Endothelial cell of umbilical vein (primary cell): ENCODE measurements around the gene TRPM5. TPM values are rescaled to one million over a fixed set of nuclear protein-coding genes. Genes with fewer than 3 reads are reported as not detected.

Experiments used
- BruUV-seq: library from RNA; stranded (reverse); fragments of 400-500 nt; replicated peaks from 2 replicates; lab custom pipeline; 2021; lab: Mats Ljungman, UMichigan
- CTCF ChIA-PET: fragments of 300-600, 350-600 bp; sonication (Branson Sonifier 250); formaldehyde crosslinking; loops from one replicate; lab custom pipeline; 2021; ENCODE audit warnings: antibody characterized with exemption, inconsistent platforms; lab: Charles Lee
- POLR2A ChIA-PET: fragments of 300-600, 350-600 bp; sonication (Branson Sonifier 250); formaldehyde crosslinking; loops from one replicate; lab custom pipeline; 2021; ENCODE audit warnings: antibody characterized with exemption, inconsistent platforms; lab: Charles Lee
- DNase-seq: peaks from one replicate; pipeline ENCODE4 v3.0.0-alpha.2; 2011; ENCODE audit warnings: low read depth, low spot score
- FAIRE-seq: peaks from 2 replicates; lab custom pipeline; 2011; peaks lifted over from hg19 to GRCh38; lab: Jason Lieb, UNC
- H2AFZ ChIP-seq: 2 replicates; pipeline ENCODE4 v1.6.0; 2012; ENCODE audit warnings: low read depth, low read length, control low read depth, inconsistent platforms
- H3K27ac ChIP-seq: 2 replicates; pipeline ENCODE4 v1.5.1; 2011; ENCODE audit warnings: low read depth, mild to moderate bottlenecking, control low read depth, low read length, moderate library complexity; ENCODE audit not compliant: insufficient read depth
- H3K27me3 ChIP-seq, 2 experiments: 2 replicates each; pipeline versions ENCODE4 v1.6.0 to v1.6.1; 2011; ENCODE audit warnings: low read length in 2 of 2, mixed read lengths in 1 of 2; ENCODE audit not compliant: control insufficient read depth in 2 of 2, insufficient read depth in 2 of 2
- H3K36me3 ChIP-seq, 2 experiments: 2 replicates in 1 of 2; 3 replicates in 1 of 2; pipeline ENCODE4 v1.5.1; 2011; ENCODE audit warnings: low read length in 2 of 2, mild to moderate bottlenecking in 1 of 2, moderate library complexity in 1 of 2; ENCODE audit not compliant: control insufficient read depth in 2 of 2, insufficient read depth in 2 of 2; ENCODE audit errors: extremely low read depth in 1 of 2
- H3K4me1 ChIP-seq: 3 replicates; pipeline ENCODE4 v1.5.1; 2011; ENCODE audit warnings: mild to moderate bottlenecking, low read length; ENCODE audit not compliant: control insufficient read depth, insufficient read depth; ENCODE audit errors: extremely low read depth
- H3K4me2 ChIP-seq: 2 replicates; pipeline ENCODE4 v1.6.1; 2011; ENCODE audit warnings: low read length, control low read depth, mixed read lengths; ENCODE audit not compliant: insufficient read depth
- H3K4me3 ChIP-seq, 3 experiments: fragments of 200-600 bp in 1 of 3; sonication (generic), shearing (Covaris generic) in 1 of 3; replicated peaks in 1 of 3; 2 replicates each; pipeline ENCODE4 v1.5.1; 2011 to 2016; ENCODE audit warnings: control low read depth in 3 of 3, low read length in 3 of 3, mild to moderate bottlenecking in 2 of 3, inconsistent platforms in 1 of 3, low read depth in 1 of 3, moderate library complexity in 1 of 3; ENCODE audit not compliant: insufficient read depth in 1 of 3
- H3K79me2 ChIP-seq: 2 replicates; pipeline ENCODE4 v1.6.0; 2012; ENCODE audit warnings: low read length, inconsistent platforms; ENCODE audit not compliant: control insufficient read depth, insufficient read depth
- H3K9ac ChIP-seq: replicated peaks from 2 replicates; pipeline ENCODE3; 2011; ENCODE audit warnings: low read length, control low read depth; ENCODE audit not compliant: insufficient read depth; ENCODE audit errors: extremely low read depth
- H3K9me1 ChIP-seq: replicated peaks from 3 replicates; pipeline ENCODE4 v1.6.0; 2011; ENCODE audit warnings: mild to moderate bottlenecking, low read length; ENCODE audit not compliant: control insufficient read depth, insufficient read depth; ENCODE audit errors: extremely low read depth
- H3K9me3 ChIP-seq: replicated peaks from 2 replicates; pipeline ENCODE4 v1.5.1; 2012; ENCODE audit warnings: low read length, inconsistent platforms; ENCODE audit not compliant: control insufficient read depth, insufficient read depth
- H4K20me1 ChIP-seq: replicated peaks from 2 replicates; pipeline ENCODE3; 2011; ENCODE audit warnings: mild to moderate bottlenecking, low read length; ENCODE audit not compliant: control insufficient read depth, insufficient read depth; ENCODE audit errors: extremely low read depth
- EZH2 ChIP-seq: IDR thresholded peaks from 2 replicates; pipeline ENCODE4 v1.6.1; 2012; ENCODE audit warnings: borderline replicate concordance, low read depth, mild to moderate bottlenecking, moderate library complexity, low read length, inconsistent platforms; ENCODE audit not compliant: severe bottlenecking
- FOS ChIP-seq: IDR thresholded peaks from 2 replicates; pipeline ENCODE4 v1.6.1; 2011; ENCODE audit warnings: mild to moderate bottlenecking, low read length, moderate library complexity, borderline replicate concordance; ENCODE audit not compliant: insufficient read depth
- GATA2 ChIP-seq: IDR thresholded peaks from 2 replicates; pipeline ENCODE4 v1.7.0; 2011; ENCODE audit warnings: low read depth, mild to moderate bottlenecking, moderate library complexity, mixed read lengths, low read length; ENCODE audit not compliant: insufficient read length, insufficient read depth
- JUN ChIP-seq: IDR thresholded peaks from 2 replicates; pipeline ENCODE4 v1.6.1; 2011; ENCODE audit warnings: borderline replicate concordance, low read depth; ENCODE audit not compliant: insufficient read length, insufficient read depth
- MYC ChIP-seq: IDR thresholded peaks from one replicate; pipeline ENCODE4 v1.6.1; 2011; ENCODE audit warnings: mild to moderate bottlenecking, low read depth, low read length
- POLR2A ChIP-seq: IDR thresholded peaks from 2 replicates; pipeline ENCODE4 v1.6.1; 2012; ENCODE audit warnings: low read depth, mild to moderate bottlenecking, control low read depth, low read length
- POLR2AphosphoS5 ChIP-seq: IDR thresholded peaks from 2 replicates; pipeline ENCODE4 v1.6.1; 2012; ENCODE audit warnings: low read depth, mild to moderate bottlenecking, control low read depth, low read length, moderate library complexity; ENCODE audit not compliant: insufficient read depth
- dilution Hi-C: fragments of 300-500 bp; cut with MboI; formaldehyde crosslinking; loops from one replicate; pipeline ENCODE4 v1.15.0; 2019; ENCODE audit warnings: low sequenced_read_pairs; ENCODE audit not compliant: extremely low pct_ligation_motif_present
- intact Hi-C: fragments of 100-400 bp; cut with micrococcal nuclease; formaldehyde crosslinking; loops from one replicate; pipeline ENCODE4 v1.10.0; 2022
- polyA plus RNA-seq, 4 experiments: library from polyadenylated mRNA; depleted of rRNA in 3 of 4; stranded (reverse) in 3 of 4; unstranded in 1 of 4; fragments of >200 nt; gene quantifications; 2 replicates each; pipeline versions ENCODE4 v1.2.1 to v1.2.3, GENCODE V29; 2011 to 2012; ENCODE audit warnings: missing spikeins in 1 of 4
- total RNA-seq: library from RNA; stranded (reverse); gene quantifications from 2 replicates; pipeline ENCODE4 v1.2.3, GENCODE V29; 2021
- TF ChIP-seq, protein P1 (sequence below): IDR thresholded peaks from 2 replicates; pipeline ENCODE4 v1.6.1; 2011; ENCODE audit not compliant: insufficient read depth, insufficient read length
- TF ChIP-seq, protein P2 (sequence below), 2 donors: IDR thresholded peaks; 1 replicate in 1 of 2; 2 replicates in 1 of 2; pipeline ENCODE4 v1.5.1; 2011; ENCODE audit warnings: low read length in 2 of 2, mild to moderate bottlenecking in 2 of 2, moderate library complexity in 2 of 2, control low read depth in 1 of 2, inconsistent platforms in 1 of 2, low read depth in 1 of 2; ENCODE audit not compliant: insufficient read depth in 1 of 2; ENCODE audit errors: extremely low read depth in 1 of 2

TRPM5 gene
- total and polyA plus RNA-seq, 2 donors (not counting 3 experiments of a cell fraction or from before 2014, with no cell fraction given) = not detected

- DNase-seq (no peak), FAIRE-seq (no peak)
- H3K4me3 ChIP-seq = no peak overlapping the region
- H3K27me3 ChIP-seq = no peaks in the 10 kb centered on the region
- no peak overlapping the region for H3K4me2 ChIP-seq
- H3K9me1 ChIP-seq = no peaks in the 10 kb centered on the region
- no peaks in the 10 kb centered on the region for H3K4me1 ChIP-seq
- TF ChIP-seq MYC = no peak
- no peak for TF ChIP-seq EZH2
- TF ChIP-seq JUN = no peak
- TF ChIP-seq, protein P1, sequence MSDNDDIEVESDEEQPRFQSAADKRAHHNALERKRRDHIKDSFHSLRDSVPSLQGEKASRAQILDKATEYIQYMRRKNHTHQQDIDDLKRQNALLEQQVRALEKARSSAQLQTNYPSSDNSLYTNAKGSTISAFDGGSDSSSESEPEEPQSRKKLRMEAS = no peak
- TF ChIP-seq, protein P2, sequence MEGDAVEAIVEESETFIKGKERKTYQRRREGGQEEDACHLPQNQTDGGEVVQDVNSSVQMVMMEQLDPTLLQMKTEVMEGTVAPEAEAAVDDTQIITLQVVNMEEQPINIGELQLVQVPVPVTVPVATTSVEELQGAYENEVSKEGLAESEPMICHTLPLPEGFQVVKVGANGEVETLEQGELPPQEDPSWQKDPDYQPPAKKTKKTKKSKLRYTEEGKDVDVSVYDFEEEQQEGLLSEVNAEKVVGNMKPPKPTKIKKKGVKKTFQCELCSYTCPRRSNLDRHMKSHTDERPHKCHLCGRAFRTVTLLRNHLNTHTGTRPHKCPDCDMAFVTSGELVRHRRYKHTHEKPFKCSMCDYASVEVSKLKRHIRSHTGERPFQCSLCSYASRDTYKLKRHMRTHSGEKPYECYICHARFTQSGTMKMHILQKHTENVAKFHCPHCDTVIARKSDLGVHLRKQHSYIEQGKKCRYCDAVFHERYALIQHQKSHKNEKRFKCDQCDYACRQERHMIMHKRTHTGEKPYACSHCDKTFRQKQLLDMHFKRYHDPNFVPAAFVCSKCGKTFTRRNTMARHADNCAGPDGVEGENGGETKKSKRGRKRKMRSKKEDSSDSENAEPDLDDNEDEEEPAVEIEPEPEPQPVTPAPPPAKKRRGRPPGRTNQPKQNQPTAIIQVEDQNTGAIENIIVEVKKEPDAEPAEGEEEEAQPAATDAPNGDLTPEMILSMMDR (IDR thresholded peaks at IDR 0.05; ENCODE audit: extremely low read depth in 1 of 2, insufficient read depth in 1 of 2, low read depth in 1 of 2, low read length in 2 of 2) = no peak
- TF ChIP-seq POLR2A = no peak
- TF ChIP-seq GATA2 = no peak
- no peak for TF ChIP-seq FOS
- TF ChIP-seq POLR2AphosphoS5 = no peak
- dilution Hi-C loops (no loop called here), intact Hi-C loops (no loop called here)
- POLR2A ChIA-PET = no interaction called here
- no peaks in the 10 kb centered on the region for H4K20me1 ChIP-seq
- H3K79me2 ChIP-seq = no peaks in the 10 kb centered on the region
- no peaks in the 10 kb centered on the region for H3K9me3 ChIP-seq
- H3K27ac ChIP-seq = no peak overlapping the region
- CTCF ChIA-PET = interaction anchor here (1.0 to 10.1 kb wide), 3 partner anchors 15 to 122 kb away, joined by 4 to 829 read pairs (median 190); partner anchors contain the start of genes C11orf21 and TSPAN32
- no TSS peak for BruUV-seq
- H3K36me3 ChIP-seq = no peaks in the 10 kb centered on the region
- H2AFZ ChIP-seq = no peak overlapping the region
- no peak overlapping the region for H3K9ac ChIP-seq
Observed at GRCh38 chr11:2426221-2426620, 18.1 kb downstream of the TRPM5 start.
